ENCODE measurements around the gene SP140.
"Not testable (repeated sequence)": the region's sequence is repeated elsewhere in the genome, so short reads cannot be mapped to it uniquely, and the experiment has no call there.

The SP140 gene

DNA sequence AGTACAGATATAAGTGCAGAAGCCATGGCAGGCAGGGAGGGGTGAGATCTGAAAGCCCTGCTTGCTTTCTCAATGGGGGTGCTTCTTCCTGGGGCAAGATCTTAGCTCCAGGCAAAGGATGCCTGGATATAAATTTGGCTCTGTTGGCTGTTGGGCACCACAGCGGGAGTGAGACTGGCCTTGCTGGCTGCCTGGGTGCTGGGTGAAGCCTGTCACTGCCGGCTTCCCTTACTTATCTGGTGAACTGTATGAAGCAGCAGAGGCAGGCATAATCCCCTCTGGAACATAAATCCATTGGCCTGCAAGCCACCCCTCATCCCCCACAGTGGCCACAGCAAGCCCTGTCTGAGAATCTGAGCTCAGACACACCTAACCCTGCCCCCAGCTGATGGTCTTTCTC lies 74.1 kb downstream of the SP140 start:
- Histone ChIP-seq H3K9me3 (replicated peaks; ENCODE audit: low read length) (no peaks in the 10 kb centered on the region), H3K9ac (ENCODE audit: low read depth, low read length) (no peak overlapping the region), H3K4me3 (ENCODE audit: low read length) (no peak overlapping the region), H3K4me2 (ENCODE audit: low read length) (no peak overlapping the region), H3K27me3 (ENCODE audit: control insufficient read depth, insufficient read depth, low read length) (no peaks in the 10 kb centered on the region), H3K36me3 (ENCODE audit: insufficient read depth, low read length) (no peaks in the 10 kb centered on the region), H3K4me1 (ENCODE audit: control insufficient read depth, insufficient read depth, low read length) (no peaks in the 10 kb centered on the region)

DNA sequence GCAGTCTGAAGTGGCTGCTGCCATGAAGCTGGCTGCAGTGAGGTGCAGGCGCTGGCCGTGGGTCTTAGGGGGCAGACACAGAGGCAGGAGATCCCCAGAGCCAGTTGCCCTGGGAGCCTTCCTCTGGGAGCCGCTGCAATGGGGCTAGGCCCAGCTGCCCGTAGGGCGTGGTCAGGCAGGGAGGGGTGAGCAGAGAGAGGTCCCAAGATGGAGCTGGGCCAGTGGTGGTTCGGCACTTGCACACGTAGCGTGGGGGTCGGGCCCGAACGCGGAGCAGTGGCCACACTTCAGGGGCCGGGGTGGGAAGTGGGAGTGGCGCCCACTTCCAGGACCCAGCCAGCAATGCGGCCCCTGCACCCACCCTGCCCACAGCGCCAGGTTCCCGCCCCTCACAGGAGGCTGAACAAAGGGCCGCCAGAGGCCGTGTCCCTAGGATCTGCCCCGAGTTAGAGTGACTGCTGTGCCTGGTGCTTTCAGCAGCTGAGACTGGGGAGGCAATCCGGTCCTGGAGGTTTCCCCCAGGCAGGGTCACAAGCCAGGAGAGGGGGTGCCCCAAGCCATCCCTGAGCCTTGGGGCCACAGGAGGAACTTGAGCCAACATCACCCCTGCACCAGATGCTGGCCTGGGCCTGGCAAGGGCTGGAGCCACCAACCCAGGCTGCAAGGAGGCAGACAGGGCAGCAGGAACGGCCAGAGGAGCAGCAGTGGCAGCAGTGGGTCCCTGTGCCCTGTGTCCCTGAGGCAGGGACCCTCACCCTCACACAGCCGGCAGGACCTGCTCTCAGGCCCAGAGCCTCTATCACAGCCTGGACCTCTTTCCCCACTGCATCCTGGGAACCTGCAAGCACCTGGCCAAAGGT lies 80.1 kb downstream of the SP140 start:
- no peak overlapping the region for H3K4me3 ChIP-seq (ENCODE audit: low read length)

GRCh38 chr2:230306474-230306873 lies 80.9 kb downstream of the SP140 start:
- no peaks in the 10 kb centered on the region for H3K9me3 ChIP-seq (replicated peaks; ENCODE audit: low read length)
- no peak overlapping the region for H3K4me2 ChIP-seq (ENCODE audit: low read length)
- no peaks in the 10 kb centered on the region for H3K4me1 ChIP-seq (ENCODE audit: control insufficient read depth, insufficient read depth, low read length)
- H3K27me3 ChIP-seq (ENCODE audit: control insufficient read depth, insufficient read depth, low read length): no peaks in the 10 kb centered on the region
- H3K36me3 ChIP-seq (ENCODE audit: insufficient read depth, low read length): no peaks in the 10 kb centered on the region
- no peak overlapping the region for H3K4me3 ChIP-seq (ENCODE audit: low read length)
- no peak overlapping the region for H3K9ac ChIP-seq (ENCODE audit: low read depth, low read length)

More for the DNA sequence above, 80.1 kb downstream of the SP140 start:
- H3K4me1 ChIP-seq (ENCODE audit: control insufficient read depth, insufficient read depth, low read length): no peaks in the 10 kb centered on the region
- no peak overlapping the region for H3K9ac ChIP-seq (ENCODE audit: low read depth, low read length)
- H3K4me2 ChIP-seq (ENCODE audit: low read length): no peak overlapping the region
- no peaks in the 10 kb centered on the region for H3K27me3 ChIP-seq (ENCODE audit: control insufficient read depth, insufficient read depth, low read length)
- H3K36me3 ChIP-seq (ENCODE audit: insufficient read depth, low read length): no peaks in the 10 kb centered on the region
- H3K9me3 ChIP-seq (replicated peaks; ENCODE audit: low read length): no peaks in the 10 kb centered on the region

- H3K9ac ChIP-seq (ENCODE audit: low read depth, low read length): no peak overlapping the region
- H3K4me3 ChIP-seq (ENCODE audit: low read length): no peak overlapping the region
- no peaks in the 10 kb centered on the region for H3K27me3 ChIP-seq (ENCODE audit: control insufficient read depth, insufficient read depth, low read length)
- H3K9me3 ChIP-seq (replicated peaks; ENCODE audit: low read length): no peaks in the 10 kb centered on the region
- H3K4me1 ChIP-seq (ENCODE audit: control insufficient read depth, insufficient read depth, low read length): no peaks in the 10 kb centered on the region
- no peak overlapping the region for H3K4me2 ChIP-seq (ENCODE audit: low read length)
- no peaks in the 10 kb centered on the region for H3K36me3 ChIP-seq (ENCODE audit: insufficient read depth, low read length)
Observed at GRCh38 chr2:230307485-230307884, 81.9 kb downstream of the SP140 start.

- Histone ChIP-seq H3K9ac (ENCODE audit: low read depth, low read length) (no peak overlapping the region), H3K36me3 (ENCODE audit: insufficient read depth, low read length) (no peaks in the 10 kb centered on the region), H3K4me1 (ENCODE audit: control insufficient read depth, insufficient read depth, low read length) (peaks cover 3% of the 10 kb centered on the region), H3K4me2 (ENCODE audit: low read length) (no peak overlapping the region), H3K4me3 (ENCODE audit: low read length) (no peak overlapping the region), H3K9me3 (replicated peaks; ENCODE audit: low read length) (no peaks in the 10 kb centered on the region), H3K27me3 (ENCODE audit: control insufficient read depth, insufficient read depth, low read length) (no peaks in the 10 kb centered on the region)
Observed at GRCh38 chr2:230308402-230309000, 83.0 kb downstream of the SP140 start.

DNA sequence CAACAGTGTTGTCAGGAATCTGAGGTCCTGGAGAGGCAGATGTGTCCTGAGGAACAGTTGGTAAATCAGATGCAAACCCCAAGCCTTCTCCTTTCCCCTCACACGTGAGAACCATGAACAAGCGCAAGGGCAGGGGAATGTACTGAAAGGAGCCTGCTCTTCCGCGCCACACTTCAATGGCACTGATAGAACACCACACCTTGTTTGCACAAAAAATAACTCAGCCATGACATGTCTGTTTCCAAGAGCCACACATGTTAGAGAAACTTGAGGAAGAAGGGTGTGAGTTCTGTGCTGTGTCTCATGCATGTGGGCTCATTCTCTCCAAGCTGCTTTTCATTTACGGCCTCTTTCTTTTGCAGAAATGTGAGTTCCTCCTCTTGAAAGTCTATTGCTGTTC lies 85.3 kb downstream of the SP140 start:
- H3K36me3 ChIP-seq (ENCODE audit: insufficient read depth, low read length); H3K4me2 ChIP-seq (ENCODE audit: low read length); H3K9me3 ChIP-seq (replicated peaks; ENCODE audit: low read length); H3K4me3 ChIP-seq (ENCODE audit: low read length); H3K9ac ChIP-seq (ENCODE audit: low read depth, low read length); H3K4me1 ChIP-seq (ENCODE audit: control insufficient read depth, insufficient read depth, low read length); H3K27me3 ChIP-seq (ENCODE audit: control insufficient read depth, insufficient read depth, low read length): not testable (repeated sequence)

DNA sequence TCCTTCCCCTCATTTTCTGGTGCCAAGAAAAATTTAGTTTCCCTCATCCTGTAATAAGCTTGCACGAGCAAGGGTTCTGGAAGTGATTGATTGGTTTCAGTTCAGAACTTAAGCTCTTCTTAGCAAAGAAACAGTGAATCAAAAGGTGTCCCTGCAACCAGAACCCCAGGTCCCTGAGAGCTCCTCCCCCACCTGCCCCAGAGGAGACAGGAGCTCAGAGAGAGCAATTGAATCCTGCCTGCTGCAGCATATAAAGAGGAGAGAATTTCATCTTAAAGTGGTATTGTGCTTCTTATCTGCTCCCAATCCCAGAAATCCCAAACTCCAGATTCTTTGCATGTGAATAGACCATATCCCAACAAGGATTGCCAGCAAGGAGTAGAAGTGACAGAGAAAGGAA lies 86.1 kb downstream of the SP140 start:
- not testable (repeated sequence) for H3K9me3 ChIP-seq (replicated peaks; ENCODE audit: low read length); H3K4me3 ChIP-seq (ENCODE audit: low read length); H3K27me3 ChIP-seq (ENCODE audit: control insufficient read depth, insufficient read depth, low read length); H3K36me3 ChIP-seq (ENCODE audit: insufficient read depth, low read length); H3K4me1 ChIP-seq (ENCODE audit: control insufficient read depth, insufficient read depth, low read length); H3K4me2 ChIP-seq (ENCODE audit: low read length); H3K9ac ChIP-seq (ENCODE audit: low read depth, low read length)

DNA sequence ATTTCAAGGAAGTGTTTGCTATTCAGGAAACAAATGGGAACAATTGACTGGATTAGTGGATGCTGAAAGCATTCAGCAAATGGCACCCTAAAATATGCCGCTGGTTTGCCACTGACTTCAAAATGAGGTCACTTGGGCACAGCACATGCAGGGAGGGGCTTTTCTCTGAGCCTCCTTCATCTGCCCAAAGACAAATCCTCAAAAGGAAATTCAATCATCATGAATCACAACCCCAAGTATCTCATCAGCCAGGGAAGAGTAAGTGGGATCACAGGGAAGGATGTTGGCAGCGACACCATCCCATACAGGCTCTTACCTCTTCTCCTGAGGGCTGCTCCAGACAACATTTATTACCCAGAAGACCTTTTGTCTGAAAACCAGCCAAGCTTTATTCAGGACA lies 87.1 kb downstream of the SP140 start:
- Histone ChIP-seq H3K36me3 (ENCODE audit: insufficient read depth, low read length) (no peaks in the 10 kb centered on the region), H3K4me3 (ENCODE audit: low read length) (no peak overlapping the region), H3K9ac (ENCODE audit: low read depth, low read length) (no peak overlapping the region), H3K4me1 (ENCODE audit: control insufficient read depth, insufficient read depth, low read length) (peaks cover 3% of the 10 kb centered on the region), H3K27me3 (ENCODE audit: control insufficient read depth, insufficient read depth, low read length) (no peaks in the 10 kb centered on the region), H3K9me3 (replicated peaks; ENCODE audit: low read length) (no peaks in the 10 kb centered on the region), H3K4me2 (ENCODE audit: low read length) (no peak overlapping the region)

DNA sequence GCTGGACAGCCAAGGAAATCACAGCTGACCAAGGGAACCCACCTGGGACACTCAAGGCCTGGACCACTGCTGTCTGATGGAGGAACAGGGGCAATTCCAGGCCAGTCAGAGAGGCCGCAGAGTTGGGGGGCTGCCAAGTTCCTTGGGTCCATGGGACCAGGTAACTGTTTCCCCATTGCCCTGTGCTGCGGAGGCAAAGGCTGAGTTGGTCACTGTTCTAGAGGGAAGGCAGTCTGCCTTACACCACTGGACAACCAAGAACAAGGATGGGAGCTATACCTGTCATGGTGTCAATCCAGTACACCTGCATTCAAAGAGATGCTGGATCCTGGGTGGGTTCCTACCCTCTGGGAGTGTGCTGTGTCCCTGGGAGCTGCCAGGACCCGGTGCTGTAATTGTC lies 91.8 kb downstream of the SP140 start:
- Histone ChIP-seq H3K9me3 (replicated peaks; ENCODE audit: low read length) (no peaks in the 10 kb centered on the region), H3K4me1 (ENCODE audit: control insufficient read depth, insufficient read depth, low read length) (peaks cover 3% of the 10 kb centered on the region), H3K4me3 (ENCODE audit: low read length) (no peak overlapping the region), H3K36me3 (ENCODE audit: insufficient read depth, low read length) (no peaks in the 10 kb centered on the region), H3K27me3 (ENCODE audit: control insufficient read depth, insufficient read depth, low read length) (no peaks in the 10 kb centered on the region), H3K4me2 (ENCODE audit: low read length) (no peak overlapping the region), H3K9ac (ENCODE audit: low read depth, low read length) (no peak overlapping the region)

DNA sequence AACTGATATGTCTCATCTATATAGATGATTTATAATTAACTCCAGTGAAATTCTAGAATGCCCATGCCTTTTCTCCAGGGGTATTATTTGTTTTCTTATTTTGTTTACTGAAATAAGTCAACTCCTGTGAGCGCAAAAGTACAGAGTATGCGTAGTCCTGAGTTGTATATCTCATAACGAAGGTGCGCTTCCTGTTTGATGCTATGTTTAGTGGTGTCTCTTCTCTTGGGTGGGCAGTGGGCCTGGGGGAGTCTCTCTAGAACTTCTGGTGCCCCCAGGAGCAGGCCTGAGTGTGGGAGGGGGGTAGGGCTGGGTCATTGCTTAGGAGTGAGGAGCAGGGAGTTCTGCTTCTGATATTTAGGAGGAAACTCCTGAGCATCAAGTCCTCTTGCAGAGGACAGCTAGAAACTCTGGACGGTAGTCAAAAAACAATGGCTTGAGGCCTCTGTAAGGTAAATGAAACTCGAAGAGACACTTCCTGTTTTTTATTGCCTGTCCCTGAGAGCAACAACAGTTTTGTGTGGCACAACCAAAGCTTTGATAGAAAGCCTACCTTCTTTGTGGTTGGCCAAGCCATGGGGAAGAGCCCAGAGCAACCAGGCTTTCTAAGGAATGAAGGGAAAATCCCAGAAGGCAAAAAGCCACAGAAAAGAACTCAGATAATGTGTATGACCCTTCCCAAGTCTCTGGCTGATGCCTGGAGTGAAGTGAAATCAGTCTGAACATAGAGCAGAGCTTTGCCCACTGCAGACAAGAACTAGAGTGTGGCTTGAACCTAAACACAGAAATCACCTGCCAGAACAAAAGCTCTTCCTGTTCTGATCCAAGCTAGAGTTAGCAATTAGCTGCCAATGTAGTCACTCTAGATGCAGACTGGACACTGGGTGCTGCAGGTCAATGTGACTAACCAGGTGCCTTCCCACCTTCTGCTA lies 92.9 kb downstream of the SP140 start:
- no peaks in the 10 kb centered on the region for H3K9me3 ChIP-seq (replicated peaks; ENCODE audit: low read length)
- no peaks in the 10 kb centered on the region for H3K36me3 ChIP-seq (ENCODE audit: insufficient read depth, low read length)
- H3K4me1 ChIP-seq (ENCODE audit: control insufficient read depth, insufficient read depth, low read length): no peaks in the 10 kb centered on the region
- no peak overlapping the region for H3K9ac ChIP-seq (ENCODE audit: low read depth, low read length)
- no peaks in the 10 kb centered on the region for H3K27me3 ChIP-seq (ENCODE audit: control insufficient read depth, insufficient read depth, low read length)
- no peak overlapping the region for H3K4me2 ChIP-seq (ENCODE audit: low read length)
- H3K4me3 ChIP-seq (ENCODE audit: low read length): no peak overlapping the region

- Histone ChIP-seq H3K9ac (ENCODE audit: low read depth, low read length) (no peak overlapping the region), H3K4me1 (ENCODE audit: control insufficient read depth, insufficient read depth, low read length) (no peaks in the 10 kb centered on the region), H3K27me3 (ENCODE audit: control insufficient read depth, insufficient read depth, low read length) (no peaks in the 10 kb centered on the region), H3K36me3 (ENCODE audit: insufficient read depth, low read length) (no peaks in the 10 kb centered on the region), H3K4me3 (ENCODE audit: low read length) (no peak overlapping the region), H3K9me3 (replicated peaks; ENCODE audit: low read length) (no peaks in the 10 kb centered on the region), H3K4me2 (ENCODE audit: low read length) (no peak overlapping the region)
Observed at GRCh38 chr2:230319211-230319862, 93.8 kb downstream of the SP140 start.

Data from skeletal muscle satellite cell (primary cell).